KBM-7 (cell line): ENCODE measurements around the gene MAP3K2.

ENCODE experiments used
- DNase-seq: peaks from one replicate; pipeline ENCODE4 v3.0.0-alpha.2; 2015
- in situ Hi-C: fragments of 300-500 bp; cut with MboI; formaldehyde crosslinking; loops from 2 replicates; pipeline ENCODE4 v1.14.3; 2020; ENCODE audit warnings: low sequenced_read_pairs, low pct_unique_long_range_greater_than_20kb, mixed read lengths

The MAP3K2 gene

DNA sequence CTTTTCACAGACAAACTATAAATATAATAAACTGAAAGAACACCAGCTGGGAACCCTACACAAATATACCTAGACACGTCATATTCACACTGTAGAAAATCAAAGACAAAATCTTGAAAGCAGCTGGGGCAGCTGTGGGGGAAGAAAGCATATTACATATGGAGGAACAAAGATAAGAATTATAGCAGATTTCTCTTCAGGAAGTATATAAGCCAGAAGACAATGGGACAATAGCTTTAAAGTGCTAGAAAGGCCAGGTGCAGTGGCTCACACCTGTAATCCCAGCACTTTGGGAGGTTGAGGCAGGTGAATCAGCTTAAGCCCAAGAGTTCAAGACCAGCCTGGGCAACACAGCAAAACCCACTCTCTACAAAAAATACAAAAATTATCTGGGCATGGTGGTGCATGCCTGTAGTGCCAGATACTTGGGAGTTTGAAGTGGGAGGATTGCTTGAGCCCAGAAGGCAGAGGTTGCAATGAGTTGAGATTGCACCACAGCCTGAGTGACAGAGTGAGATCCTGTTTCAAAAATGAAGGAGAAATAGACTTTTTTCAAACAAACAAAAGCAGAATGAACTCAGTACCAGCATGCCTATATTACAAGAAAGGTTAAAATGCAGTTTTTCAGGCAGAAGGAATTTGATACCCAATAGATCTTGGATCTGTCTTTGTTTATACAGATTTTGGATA is 67.0 kb downstream of the MAP3K2 start:
- no peak for DNase-seq
- in situ Hi-C loops: no loop called here

DNA sequence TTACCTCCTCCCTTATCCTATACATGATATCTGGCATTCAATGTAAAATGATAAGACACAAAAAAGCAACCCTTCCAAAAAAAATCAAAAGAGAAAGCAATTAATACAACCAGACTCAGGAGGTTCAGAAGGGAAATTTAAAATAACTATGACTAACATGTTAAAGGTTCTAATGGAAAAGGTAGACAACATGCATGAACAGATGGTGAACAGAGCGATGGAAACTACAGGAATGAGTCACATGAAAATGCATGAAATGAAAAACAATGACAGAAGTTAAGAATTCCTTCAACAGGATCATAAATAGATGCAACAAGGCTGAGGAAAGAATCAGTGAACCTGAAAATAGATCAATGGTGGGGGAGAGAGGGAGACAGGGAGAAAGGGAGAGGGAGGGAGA is 67.7 kb downstream of the MAP3K2 start:
- in situ Hi-C loops: no loop called here
- no peak for DNase-seq

DNA sequence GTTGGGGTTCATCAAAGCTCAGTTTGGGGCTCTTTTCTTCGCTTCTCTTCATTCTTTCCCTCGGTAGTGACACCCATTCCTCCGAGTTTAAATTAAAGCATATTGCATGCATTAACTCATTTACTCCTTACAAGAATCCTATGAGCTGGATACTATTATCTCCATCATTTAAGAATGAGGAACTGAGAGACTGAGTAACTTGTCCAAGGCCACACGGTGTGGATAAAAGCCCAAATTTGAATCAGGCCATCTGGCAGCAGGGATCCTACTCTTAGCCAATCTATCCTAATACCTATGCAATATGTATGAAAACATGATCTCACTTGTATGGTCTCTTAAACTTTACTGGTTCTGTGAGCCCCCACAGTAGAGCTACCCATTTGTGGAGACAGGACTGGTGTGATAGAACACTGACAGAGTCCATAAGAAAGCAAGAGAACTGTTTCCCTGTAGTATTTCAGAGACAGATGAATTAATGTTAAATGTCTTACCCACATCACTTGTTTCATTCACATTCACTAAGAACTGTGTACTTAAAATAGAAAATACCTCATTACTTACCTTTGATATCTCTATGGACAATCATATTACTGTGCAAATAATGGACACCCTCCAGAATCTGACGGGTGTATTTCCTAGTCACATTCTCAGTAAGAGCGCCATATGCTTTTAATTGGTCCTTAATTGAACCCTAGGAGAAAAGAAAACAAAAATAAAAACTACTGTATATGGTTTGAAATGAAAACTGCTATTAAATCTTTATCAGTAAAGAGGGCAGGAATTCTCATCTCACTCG is 73.4 kb downstream of the MAP3K2 start:
- no peak for DNase-seq
- in situ Hi-C loops: no loop called here

DNA sequence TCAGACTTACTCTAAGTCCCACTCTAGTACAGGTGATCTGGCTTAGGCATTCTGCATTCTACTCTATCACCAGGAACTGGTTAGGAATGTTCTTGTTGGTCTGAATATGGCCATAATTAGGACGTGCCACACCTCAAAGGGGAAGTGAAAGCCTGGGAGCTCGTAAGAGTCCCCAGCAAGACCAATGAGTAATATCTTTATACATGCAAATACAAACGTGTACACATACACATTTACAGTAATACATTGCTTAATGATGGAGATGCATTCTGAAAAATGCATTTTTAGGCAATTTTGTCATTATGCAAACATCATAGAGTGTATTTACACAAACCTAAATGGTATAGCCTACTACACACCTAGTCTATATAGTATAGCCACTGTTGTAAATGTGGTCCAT is 74.4 kb downstream of the MAP3K2 start:
- DNase-seq: no peak
- in situ Hi-C loops: no loop called here

DNA sequence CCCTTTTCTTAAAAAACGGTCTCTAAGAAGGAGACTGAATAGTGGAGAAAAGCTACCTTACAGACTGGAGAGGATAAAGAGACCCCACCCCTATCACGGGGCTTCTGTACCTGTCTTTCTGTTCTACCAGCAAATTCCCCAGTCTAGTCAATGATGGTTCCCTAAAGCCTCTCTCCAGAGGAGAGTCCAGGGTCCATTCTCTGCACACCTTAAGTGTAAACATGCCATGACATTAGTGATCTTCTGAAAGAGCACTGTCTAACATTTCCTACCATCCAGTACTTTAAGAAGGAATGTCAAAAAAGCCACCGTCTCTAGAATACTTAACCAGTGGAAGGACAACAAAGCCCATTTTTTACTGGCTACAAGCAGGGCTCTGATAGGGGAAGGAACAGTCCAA is 76.8 kb downstream of the MAP3K2 start:
- DNase-seq: no peak
- in situ Hi-C loops: no loop called here

DNA sequence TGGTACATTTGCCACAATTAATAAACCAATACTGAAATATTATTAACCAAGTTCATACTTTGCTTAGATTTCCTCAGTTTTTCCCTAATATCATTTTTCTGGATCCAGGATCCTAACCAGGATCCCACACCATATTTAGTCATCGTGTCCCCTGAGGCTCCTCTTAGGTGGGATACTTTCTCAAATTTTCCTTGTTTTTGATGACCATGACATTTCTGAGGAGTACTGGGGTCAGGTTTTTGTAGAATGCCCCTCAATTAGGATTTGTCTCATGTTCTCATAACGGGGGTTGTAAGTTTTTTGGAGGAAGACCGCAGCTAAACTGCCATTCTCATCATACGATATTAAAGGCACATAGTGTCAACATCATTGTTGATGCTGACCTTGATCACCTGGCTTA is 78.3 kb downstream of the MAP3K2 start:
- no peak for DNase-seq
- in situ Hi-C loops: no loop called here

DNA sequence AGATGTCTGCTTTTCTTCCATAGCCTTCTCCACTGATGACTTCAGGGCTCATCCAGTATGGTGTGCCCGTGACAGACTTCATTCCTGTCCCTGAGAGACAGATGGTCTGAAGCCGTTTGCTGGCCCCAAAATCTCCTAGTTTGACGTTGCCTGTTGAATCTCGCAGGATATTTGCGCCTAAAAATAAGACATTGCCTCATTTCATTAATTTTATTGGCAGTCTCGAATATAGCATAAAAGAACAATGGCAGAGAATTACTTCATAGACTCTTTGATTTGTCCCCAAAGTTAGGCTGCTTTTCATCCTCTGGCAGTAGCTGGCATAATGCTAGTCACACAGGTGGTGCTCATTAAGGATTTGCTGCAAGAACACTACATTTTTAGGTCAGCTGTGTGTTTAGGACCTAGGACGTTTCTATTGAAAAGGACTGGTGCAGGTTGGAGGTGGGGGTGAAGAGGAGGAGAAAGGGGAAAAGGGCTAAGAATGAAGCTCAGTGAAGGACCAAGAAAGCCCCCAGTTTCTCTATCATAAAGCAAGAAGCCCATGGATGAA is 79.1 kb downstream of the MAP3K2 start:
- in situ Hi-C loops: no loop called here
- no peak for DNase-seq

DNA sequence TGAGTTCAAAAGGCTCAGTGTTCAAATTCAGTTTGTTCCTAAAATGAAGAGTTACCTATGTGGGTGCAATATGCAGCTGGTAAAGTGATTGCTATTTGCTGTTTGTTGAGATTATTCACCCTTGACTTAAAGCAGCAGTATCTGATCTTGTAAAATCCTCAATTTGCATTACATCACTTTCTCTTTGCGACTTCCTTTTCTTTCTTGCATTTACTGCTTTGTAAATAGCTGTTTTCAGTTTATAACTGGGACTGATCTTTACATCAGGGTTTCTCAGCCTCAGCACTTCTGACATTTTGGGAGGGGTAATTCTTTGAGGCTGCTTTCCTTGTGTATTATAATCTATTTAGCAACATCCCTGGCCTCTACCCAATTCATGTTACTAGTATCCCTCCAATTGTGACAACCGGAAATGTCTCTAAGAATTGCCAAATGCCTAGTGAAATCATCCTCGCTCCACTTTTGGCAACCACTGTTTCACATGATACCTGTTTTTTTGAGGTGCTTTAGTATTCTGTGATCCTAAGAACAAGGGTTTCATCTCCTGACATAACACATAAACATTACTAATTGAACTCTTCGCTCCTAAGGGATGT is 81.7 kb downstream of the MAP3K2 start:
- in situ Hi-C loops: no loop called here
- DNase-seq: no peak

DNA sequence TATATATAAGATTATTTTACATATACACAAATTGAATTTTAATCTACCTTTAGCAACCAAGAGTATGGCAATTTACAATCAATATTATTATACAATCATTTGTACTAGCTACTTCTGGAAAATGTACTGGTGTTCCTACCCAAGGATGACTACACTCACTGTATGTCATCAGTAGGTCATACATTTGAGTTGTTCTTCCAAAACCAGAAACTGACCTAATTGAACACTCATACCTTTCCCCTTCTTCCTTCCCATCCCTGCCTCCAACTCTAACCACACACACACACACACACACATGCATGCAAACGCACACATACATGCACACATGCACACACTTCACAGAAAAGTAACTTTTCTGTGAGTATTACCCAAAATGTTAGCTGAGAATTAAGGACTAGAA is 85.6 kb downstream of the MAP3K2 start:
- in situ Hi-C loops: no loop called here
- no peak for DNase-seq

DNA sequence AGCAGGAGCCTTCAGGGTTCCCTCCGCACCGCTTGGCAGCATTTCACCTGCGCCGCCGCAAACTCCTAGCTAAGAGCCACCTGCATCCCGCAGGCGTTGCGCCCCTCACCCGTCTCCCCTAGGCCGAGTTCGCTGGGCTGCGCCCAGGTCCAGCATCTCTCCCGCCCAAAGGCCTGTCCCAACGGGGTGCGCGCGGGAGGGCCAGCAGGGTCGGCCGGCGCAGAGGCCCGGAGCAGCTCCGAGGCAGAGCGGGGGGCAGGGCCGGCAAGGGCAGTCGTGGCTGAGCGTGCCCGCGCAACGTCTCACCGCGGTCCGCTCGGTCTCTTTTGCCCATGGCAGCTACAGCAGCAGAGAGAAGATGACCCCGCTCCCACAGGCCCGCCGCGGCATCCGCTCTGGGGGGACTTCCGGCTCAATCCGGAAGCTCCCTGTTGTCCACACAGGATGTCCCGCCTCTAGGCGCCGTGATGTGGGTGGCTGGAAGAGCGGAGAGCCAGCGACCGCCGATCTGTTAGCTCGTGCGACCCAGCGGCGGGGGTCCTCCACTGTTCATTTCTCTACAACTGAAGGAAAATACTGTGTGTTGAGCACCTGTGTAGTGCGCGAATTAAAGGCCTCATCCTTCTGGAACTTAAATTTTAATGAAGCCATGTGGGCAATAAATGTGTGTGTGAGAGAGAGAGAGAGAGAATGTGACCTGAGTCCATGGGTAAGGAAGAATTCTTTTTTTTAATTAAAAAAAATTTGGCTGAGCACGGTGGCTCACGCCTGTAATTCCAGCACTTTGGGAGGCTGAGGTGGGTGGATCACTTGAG is 93.8 kb downstream of the MAP3K2 start, which contains the start of gene ERCC3:
TSS of gene ERCC3 (minus strand) at position 397 of the 815 bp plus-strand sequence. CDS start at position 334, 63 bp downstream.
- DNase-seq: peak; percentile 87
- in situ Hi-C loops: no loop called here

DNA sequence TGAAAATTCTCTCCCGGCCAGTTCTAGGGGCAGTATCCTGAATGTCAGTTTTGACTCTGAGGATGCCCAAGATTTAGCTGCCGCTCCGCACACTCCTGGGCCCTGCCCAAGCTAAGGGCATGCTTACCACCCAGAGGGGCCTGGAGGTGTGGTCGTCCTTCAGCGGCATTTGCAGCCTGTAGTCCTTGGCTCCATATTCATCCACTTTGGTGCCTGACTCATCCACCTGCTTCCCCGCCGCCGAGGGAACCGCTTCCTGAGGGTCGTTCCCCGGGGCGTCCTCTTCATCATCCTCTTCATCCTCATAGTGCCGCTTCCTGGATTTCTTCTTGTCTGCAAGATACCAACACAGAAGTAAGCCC is 94.4 kb downstream of the MAP3K2 start:
- in situ Hi-C loops: no loop called here
- no peak for DNase-seq

DNA sequence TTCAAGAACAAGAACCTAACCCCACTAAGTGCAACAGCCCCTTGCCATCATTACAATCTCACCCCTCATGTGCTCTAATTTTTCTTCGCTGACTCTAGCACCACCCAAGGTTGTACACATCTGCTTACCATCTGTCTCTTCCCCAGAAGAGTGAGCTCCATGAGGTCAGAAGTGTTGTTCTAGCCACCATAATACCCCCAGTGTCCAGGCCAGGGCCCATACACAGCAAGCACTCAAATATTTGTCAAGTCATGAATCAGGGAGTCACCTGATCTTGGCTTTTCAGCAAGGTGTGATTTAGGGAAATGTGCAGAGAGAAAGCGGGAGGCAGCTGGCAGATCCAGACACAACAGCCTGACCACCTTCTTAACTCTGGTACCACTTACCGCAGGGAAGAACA is 99.5 kb downstream of the MAP3K2 start:
- DNase-seq: no peak
- in situ Hi-C loops: no loop called here

DNA sequence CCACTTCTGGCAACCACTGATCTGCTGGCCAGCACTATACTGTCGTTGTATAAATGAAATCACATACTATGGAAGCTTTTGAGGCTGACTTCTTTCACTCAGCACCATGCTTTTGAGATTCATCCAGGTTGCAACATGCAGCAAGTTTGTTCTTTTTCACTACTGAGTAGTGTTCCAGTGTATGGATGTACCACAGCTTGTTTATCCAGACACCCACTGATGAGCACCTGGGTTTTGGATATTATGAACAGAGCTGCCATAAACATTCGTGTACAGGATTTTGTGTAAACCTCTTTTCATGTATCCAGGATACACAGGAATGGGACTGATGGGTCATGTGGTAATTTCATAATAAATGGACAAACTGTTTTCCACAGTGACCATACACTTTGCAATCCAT is 104.5 kb downstream of the MAP3K2 start:
- DNase-seq: no peak
- in situ Hi-C loops: no loop called here

DNA sequence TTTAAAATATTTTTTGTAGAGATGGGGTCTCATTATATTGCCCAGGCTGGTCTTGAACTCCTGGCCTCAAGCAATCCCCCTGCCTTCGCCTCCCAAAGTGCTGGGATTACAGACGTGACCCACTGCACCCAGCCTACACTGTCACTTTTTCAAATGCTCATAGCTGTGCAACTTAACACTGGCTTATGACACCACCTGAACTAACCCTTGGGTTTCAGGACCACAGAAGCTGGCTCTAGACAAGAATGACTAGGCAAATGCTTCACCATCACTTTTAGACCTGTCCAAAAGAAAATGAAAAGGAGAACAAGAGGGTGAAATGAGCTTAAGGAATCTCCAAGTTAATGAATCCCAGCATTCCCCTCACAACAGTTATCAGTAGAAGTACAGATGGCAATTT is 107.1 kb downstream of the MAP3K2 start:
- no peak for DNase-seq
- in situ Hi-C loops: no loop called here

DNA sequence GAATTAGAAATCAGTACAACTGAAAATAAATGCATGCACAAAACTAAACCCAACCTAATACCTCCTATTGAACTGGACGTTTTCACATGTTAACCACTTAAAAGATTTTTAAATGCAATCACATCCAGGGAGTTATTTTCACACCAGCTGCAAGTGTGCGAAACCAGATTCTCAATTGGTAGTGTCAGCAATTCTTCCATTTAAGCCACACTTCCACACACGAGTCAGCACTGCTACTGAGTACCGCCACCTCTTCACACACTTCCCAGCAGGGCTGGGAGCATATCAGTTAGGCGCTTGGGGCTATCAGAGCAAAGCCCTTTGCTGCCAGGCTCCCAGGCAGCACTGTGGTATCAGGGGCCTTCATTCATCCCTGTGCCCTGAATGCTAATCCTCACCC is 108.0 kb downstream of the MAP3K2 start:
- DNase-seq: no peak
- in situ Hi-C loops: no loop called here

DNA sequence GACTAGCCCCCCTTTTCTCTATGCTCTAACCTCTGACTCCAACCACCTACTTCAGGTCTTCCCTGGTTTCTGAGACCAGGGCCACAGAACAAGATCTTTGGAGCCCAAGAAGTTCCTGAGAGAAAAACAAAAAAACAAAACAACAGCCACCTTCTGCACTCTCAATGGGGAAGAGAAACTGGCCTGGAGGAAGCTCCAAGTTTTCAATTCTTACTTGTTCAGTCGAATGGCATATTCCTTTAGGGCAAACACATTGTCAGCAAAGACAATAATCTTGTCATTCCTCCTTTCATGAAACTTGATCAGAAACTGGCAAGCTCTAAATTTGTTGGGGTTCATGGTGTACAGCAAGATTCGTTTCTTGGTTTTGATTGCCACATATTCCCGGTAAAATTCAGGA is 108.8 kb downstream of the MAP3K2 start:
- DNase-seq: no peak
- in situ Hi-C loops: no loop called here

DNA sequence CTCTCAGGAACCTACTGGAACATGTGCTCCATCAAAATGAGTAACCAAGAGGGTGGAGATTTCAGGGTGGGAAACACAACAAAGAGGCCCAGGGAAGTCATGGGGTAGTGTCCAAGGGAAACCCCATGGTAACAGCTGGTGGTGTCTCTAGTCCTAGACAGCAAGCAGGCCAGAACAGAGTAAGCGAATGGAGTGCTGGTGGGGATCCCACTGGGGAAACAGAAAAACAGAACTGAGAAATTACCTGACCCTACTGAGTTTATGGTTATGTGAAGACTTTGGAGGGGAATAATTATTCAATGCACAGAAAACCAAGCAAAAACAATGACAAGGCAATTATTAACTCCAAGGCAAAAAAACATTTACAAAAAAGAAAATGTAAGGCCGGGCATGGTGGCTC is 110.7 kb downstream of the MAP3K2 start:
- DNase-seq: no peak
- in situ Hi-C loops: no loop called here

DNA sequence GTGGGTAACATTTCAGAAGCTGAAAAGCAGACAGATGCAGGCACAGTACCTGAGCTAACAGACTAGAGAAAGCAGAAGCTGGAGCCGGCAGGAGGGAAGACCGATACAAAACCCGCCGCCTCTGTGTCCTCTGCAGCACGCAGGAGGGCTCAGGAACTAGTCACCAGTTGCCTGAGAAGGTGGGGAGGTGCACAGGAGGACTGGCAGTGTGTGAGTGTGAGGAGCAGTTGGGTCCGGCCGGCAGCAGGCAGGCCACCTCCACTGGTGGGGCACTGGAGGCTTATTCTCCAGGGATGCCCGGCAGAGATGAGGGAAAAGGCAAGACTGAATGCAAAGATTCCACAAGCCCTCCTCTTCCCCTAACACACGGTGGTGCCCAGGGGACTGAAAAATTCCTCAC is 112.0 kb downstream of the MAP3K2 start:
- no peak for DNase-seq
- in situ Hi-C loops: no loop called here

DNA sequence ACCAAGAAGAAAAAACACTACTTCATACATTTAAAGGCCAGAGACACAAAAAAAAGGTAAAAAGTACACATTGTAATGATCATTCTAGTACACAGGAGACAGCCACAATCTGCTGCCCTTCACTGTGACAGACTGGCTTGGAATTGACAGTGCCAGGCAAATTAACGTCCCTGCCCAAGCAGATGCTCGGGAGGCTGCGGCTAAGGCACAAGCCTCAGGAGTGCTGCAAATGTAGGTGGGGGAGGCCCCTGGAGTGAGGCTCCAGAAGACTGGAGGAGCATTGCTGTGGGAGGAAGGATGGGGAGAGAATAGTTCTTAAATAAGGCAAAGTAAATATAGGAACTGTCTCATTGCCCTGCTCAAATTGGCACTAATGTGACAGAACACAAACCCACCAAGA is 112.4 kb downstream of the MAP3K2 start:
- no peak for DNase-seq
- in situ Hi-C loops: no loop called here
